HCT116 (cell line): ENCODE data around the gene TUG1. TPM values are rescaled to one million over a fixed set of nuclear protein-coding genes. Genes with fewer than 3 reads are reported as not detected.

ENCODE experiments used
- ATAC-seq: fragments of 200-7000 bp; cut with Tn5 transposase; 2 replicates; pipeline ENCODE4 v1.9.1; 2020; ENCODE audit warnings: mild to moderate bottlenecking, moderate library complexity
- BruUV-seq: library from RNA; stranded (reverse); fragments of 400-500 nt; replicated peaks from 2 replicates; lab custom pipeline; 2021; lab: Mats Ljungman, UMichigan
- CTCF ChIA-PET: fragments of 300-600 bp; sonication (Branson Sonifier 250); formaldehyde crosslinking; loops from one replicate; lab custom pipeline; 2021; ENCODE audit warnings: antibody characterized with exemption; lab: Charles Lee
- POLR2A ChIA-PET: fragments of 300-600, 350-600 bp; sonication (Branson Sonifier 250); formaldehyde crosslinking; loops from one replicate; lab custom pipeline; 2021; ENCODE audit warnings: antibody characterized with exemption; lab: Charles Lee
- RAD21 ChIA-PET, 2 experiments: fragments of 300-600 bp; sonication (Branson Sonifier 250); formaldehyde crosslinking; loops; one replicate each; lab custom pipeline; 2023; ENCODE audit warnings: low total read pairs in 2 of 2; ENCODE audit not compliant: uncharacterized antibody in 2 of 2, unreplicated experiment in 2 of 2, low non-redundant PET in 1 of 2; lab: Charles Lee
- DNase-seq: peaks from one replicate; pipeline ENCODE4 v3.0.0-alpha.2; 2010; ENCODE audit warnings: low read depth, low spot score
- H2AFZ ChIP-seq: fragments of 200-600 bp; shearing (Covaris generic), sonication (generic); 2 replicates; pipeline ENCODE4 v1.6.1; 2017; ENCODE audit warnings: low read depth, mixed run types, mixed read lengths, antibody characterized with exemption, low read length; ENCODE audit not compliant: poor library complexity, severe bottlenecking
- H3K27ac ChIP-seq: 2 replicates; pipeline ENCODE4 v1.5.1; 2012; ENCODE audit warnings: low read depth, low read length
- H3K27me3 ChIP-seq: fragments of 200-600 bp; sonication (generic); 2 replicates; pipeline ENCODE4 v1.6.1; 2016; ENCODE audit warnings: mixed run types, low read length, mixed read lengths; ENCODE audit not compliant: insufficient read depth
- H3K36me3 ChIP-seq, 2 experiments: fragments of 200-500 bp in 1 of 2; fragments of 200-600 bp in 1 of 2; sonication (Bioruptor generic) in 1 of 2; sonication (generic) in 1 of 2; 2 replicates each; pipeline versions ENCODE4 v1.5.1 to v1.6.1; 2014 to 2016; ENCODE audit warnings: low read length in 2 of 2, inconsistent platforms in 1 of 2, mixed read lengths in 1 of 2, mixed run types in 1 of 2; ENCODE audit not compliant: insufficient read depth in 2 of 2, control insufficient read depth in 1 of 2
- H3K4me1 ChIP-seq, 2 experiments: fragments of 200-600 bp in 1 of 2; sonication (generic) in 1 of 2; 2 replicates each; pipeline versions ENCODE4 v1.5.1 to v1.6.1; 2012 to 2017; ENCODE audit warnings: low read length in 2 of 2, inconsistent platforms in 1 of 2, mild to moderate bottlenecking in 1 of 2, mixed read lengths in 1 of 2, mixed run types in 1 of 2, moderate library complexity in 1 of 2; ENCODE audit not compliant: insufficient read depth in 2 of 2, control insufficient read depth in 1 of 2
- H3K4me2 ChIP-seq: fragments of 200-600 bp; sonication (generic); 2 replicates; pipeline ENCODE4 v1.6.1; 2017; ENCODE audit warnings: mixed run types, low read length, mixed read lengths
- H3K4me3 ChIP-seq, 2 experiments: fragments of 200-600 bp in 1 of 2; sonication (generic) in 1 of 2; replicated peaks in 1 of 2; 2 replicates each; pipeline ENCODE4 v1.5.1; 2011 to 2016; ENCODE audit warnings: low read length in 2 of 2, control low read depth in 1 of 2, low read depth in 1 of 2, mild to moderate bottlenecking in 1 of 2, mixed read lengths in 1 of 2, mixed run types in 1 of 2
- H3K79me2 ChIP-seq: fragments of 200-600 bp; sonication (generic); 2 replicates; pipeline ENCODE4 v1.6.1; 2017; ENCODE audit warnings: mild to moderate bottlenecking, mixed run types, low read length, moderate library complexity, mixed read lengths; ENCODE audit not compliant: insufficient read depth
- H3K9ac ChIP-seq: fragments of 200-600 bp; sonication (generic); 2 replicates; pipeline ENCODE4 v1.6.1; 2016; ENCODE audit warnings: low read length, mixed read lengths
- H3K9me2 ChIP-seq: fragments of 200-600 bp; sonication (generic), shearing (Covaris generic); 2 replicates; pipeline ENCODE4 v1.6.1; 2017; ENCODE audit warnings: mixed run types, mild to moderate bottlenecking, moderate library complexity; ENCODE audit not compliant: insufficient read depth
- H3K9me3 ChIP-seq, 2 experiments: fragments of 200-500 bp in 1 of 2; fragments of 200-600 bp in 1 of 2; sonication (Bioruptor generic) in 1 of 2; sonication (generic) in 1 of 2; 2 replicates each; pipeline ENCODE4 v1.6.1; 2014 to 2017; ENCODE audit warnings: low read length in 2 of 2, mixed read lengths in 2 of 2, inconsistent platforms in 1 of 2, low read depth in 1 of 2, mild to moderate bottlenecking in 1 of 2, mixed run types in 1 of 2, moderate library complexity in 1 of 2; ENCODE audit not compliant: control insufficient read depth in 1 of 2, insufficient read depth in 1 of 2
- H4K20me1 ChIP-seq: fragments of 200-600 bp; sonication (generic), shearing (Covaris generic); 2 replicates; pipeline ENCODE4 v1.6.1; 2017; ENCODE audit warnings: mixed run types, mild to moderate bottlenecking, moderate library complexity; ENCODE audit not compliant: insufficient read depth
- ELF1 ChIP-seq: IDR thresholded peaks from 2 replicates; pipeline ENCODE4 v1.6.1; 2012; ENCODE audit warnings: low read depth, borderline replicate concordance
- EZH2phosphoT487 ChIP-seq: fragments of 200-600 bp; IDR thresholded peaks from 2 replicates; pipeline ENCODE4 v1.6.1; 2018; ENCODE audit warnings: antibody characterized with exemption, borderline replicate concordance
- JUND ChIP-seq: IDR thresholded peaks from 2 replicates; pipeline ENCODE4 v1.6.1; 2012
- TCF7L2 ChIP-seq: IDR thresholded peaks from 2 replicates; pipeline ENCODE4 v1.7.0; 2011; ENCODE audit warnings: borderline replicate concordance, inconsistent platforms; ENCODE audit not compliant: insufficient read depth, insufficient read length; ENCODE audit errors: extremely low read depth
- intact Hi-C: fragments of 100-400 bp; cut with micrococcal nuclease; formaldehyde crosslinking; loops from 2 replicates; pipeline ENCODE4 v1.10.0; 2022
- total RNA-seq: library from RNA; stranded (reverse); gene quantifications from one replicate; pipeline ENCODE4 v1.2.1, GENCODE V29; 2021; ENCODE audit not compliant: unreplicated experiment
- TF ChIP-seq, protein P1 (sequence below), 3 experiments: fragments of 200-600 bp in 1 of 3; sonication (generic) in 1 of 3; IDR thresholded peaks in 2 of 3; conservative IDR thresholded peaks in 1 of 3; 2 replicates each; pipeline ENCODE4 v1.5.1; 2012 to 2017; ENCODE audit warnings: low read depth in 2 of 3, low read length in 2 of 3, antibody characterized with exemption in 1 of 3, borderline replicate concordance in 1 of 3, control low read depth in 1 of 3, mild to moderate bottlenecking in 1 of 3, mixed read lengths in 1 of 3, mixed run types in 1 of 3, moderate library complexity in 1 of 3; ENCODE audit not compliant: insufficient read depth in 1 of 3

Gene TUG1
- total RNA-seq, 1 experiment from 2014 or later = 45.0 TPM

DNA sequence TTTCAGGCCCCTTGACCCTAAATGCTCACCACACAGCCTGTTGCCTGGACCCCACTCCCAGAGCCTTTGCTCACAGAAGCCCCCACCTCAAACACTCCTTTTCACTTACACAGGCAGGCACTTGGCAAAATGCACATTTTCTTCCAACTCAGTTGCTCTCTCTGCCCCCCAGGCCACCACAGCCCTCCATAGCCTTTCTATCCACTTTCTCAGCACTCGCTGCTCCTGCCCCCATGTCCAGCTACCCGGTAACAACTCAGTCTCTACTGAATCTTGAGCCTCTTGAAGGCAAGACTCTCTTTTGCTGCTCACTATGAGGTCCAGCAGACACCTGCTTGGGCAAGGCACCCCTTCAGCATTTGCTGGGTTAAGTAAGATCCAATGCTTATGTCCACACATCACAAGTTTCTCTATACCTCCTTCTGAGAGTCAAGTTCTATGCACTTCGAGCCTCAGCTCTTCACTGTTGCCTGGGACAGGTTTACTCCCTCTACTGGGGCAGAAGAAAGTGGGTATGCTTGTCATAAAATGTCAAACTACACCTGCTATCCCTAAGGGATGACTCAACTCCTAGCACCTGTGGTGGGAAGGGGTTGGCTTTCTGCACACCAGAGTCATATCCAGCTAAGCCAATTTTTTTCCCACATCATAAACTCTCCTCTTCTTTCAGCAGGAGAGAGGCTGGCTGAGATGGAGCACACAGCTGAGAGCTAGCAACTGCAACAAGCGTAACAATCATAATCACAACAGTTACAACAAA lies 37.3 kb upstream of the TUG1 start:
- H3K9me3 ChIP-seq = no peaks in the 10 kb centered on the region
- no peaks in the 10 kb centered on the region for H4K20me1 ChIP-seq
- H3K36me3 ChIP-seq = peaks cover 23 to 44% of the 10 kb centered on the region in 2 experiments; a peak in 3 of 4 replicates
- H3K9me2 ChIP-seq = no peaks in the 10 kb centered on the region
- ChIA-PET RAD21 (no interaction called here), POLR2A (no interaction called here), CTCF (interaction anchor here (1.4 to 1.5 kb wide), 2 partner anchors 154 to 168 kb away, joined by 3 read pairs; no protein-coding TSS in a partner anchor)
- H3K4me1 ChIP-seq = no peaks in the 10 kb centered on the region
- BruUV-seq = no TSS peak
- no peak overlapping the region for H2AFZ ChIP-seq
- H3K27ac ChIP-seq = no peak overlapping the region
- DNase-seq (no peak), ATAC-seq (no peak)
- H3K4me2 ChIP-seq = no peak overlapping the region
- no peak overlapping the region for H3K9ac ChIP-seq
- H3K4me3 ChIP-seq = no peak overlapping the region
- intact Hi-C loops = no loop called here
- no peaks in the 10 kb centered on the region for H3K27me3 ChIP-seq
- H3K79me2 ChIP-seq = no peaks in the 10 kb centered on the region
- TF ChIP-seq, protein P1, sequence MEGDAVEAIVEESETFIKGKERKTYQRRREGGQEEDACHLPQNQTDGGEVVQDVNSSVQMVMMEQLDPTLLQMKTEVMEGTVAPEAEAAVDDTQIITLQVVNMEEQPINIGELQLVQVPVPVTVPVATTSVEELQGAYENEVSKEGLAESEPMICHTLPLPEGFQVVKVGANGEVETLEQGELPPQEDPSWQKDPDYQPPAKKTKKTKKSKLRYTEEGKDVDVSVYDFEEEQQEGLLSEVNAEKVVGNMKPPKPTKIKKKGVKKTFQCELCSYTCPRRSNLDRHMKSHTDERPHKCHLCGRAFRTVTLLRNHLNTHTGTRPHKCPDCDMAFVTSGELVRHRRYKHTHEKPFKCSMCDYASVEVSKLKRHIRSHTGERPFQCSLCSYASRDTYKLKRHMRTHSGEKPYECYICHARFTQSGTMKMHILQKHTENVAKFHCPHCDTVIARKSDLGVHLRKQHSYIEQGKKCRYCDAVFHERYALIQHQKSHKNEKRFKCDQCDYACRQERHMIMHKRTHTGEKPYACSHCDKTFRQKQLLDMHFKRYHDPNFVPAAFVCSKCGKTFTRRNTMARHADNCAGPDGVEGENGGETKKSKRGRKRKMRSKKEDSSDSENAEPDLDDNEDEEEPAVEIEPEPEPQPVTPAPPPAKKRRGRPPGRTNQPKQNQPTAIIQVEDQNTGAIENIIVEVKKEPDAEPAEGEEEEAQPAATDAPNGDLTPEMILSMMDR (IDR thresholded peaks at IDR 0.05 in 2 of 3, conservative IDR thresholded peaks at IDR 0.05 in 1 of 3; ENCODE audit: borderline replicate concordance in 1 of 3, insufficient read depth in 1 of 3, low read depth in 2 of 3, low read length in 2 of 3) = no peak
- TF ChIP-seq TCF7L2 (no peak), ELF1 (no peak)

DNA sequence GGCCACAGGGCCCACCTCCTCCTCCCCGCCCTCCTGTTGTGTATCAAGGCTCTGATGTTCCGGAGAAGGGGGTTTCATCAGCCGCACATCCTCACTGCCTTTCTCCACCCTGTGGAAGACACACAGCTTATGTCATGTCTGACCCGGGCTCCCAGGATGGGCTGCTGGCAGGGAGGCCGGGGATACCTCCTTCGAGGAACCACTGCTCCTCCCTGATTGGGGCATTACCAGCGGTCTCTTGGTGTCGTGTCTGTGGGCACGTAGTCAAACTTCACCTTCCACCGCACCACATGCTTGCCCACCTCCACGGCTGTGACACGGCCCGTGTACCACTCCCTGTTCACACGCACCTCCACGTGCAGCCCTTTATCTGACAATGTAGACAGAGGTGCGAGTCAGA lies 36.4 kb upstream of the TUG1 start:
- Histone ChIP-seq H3K4me3 (no peak overlapping the region), H3K9me2 (no peaks in the 10 kb centered on the region), H3K79me2 (no peaks in the 10 kb centered on the region), H3K36me3 (peaks cover 21 to 46% of the 10 kb centered on the region in 2 experiments; a peak in 3 of 4 replicates), H2AFZ (no peak overlapping the region), H3K9me3 (no peaks in the 10 kb centered on the region), H3K4me1 (no peaks in the 10 kb centered on the region), H3K27me3 (no peaks in the 10 kb centered on the region), H4K20me1 (no peaks in the 10 kb centered on the region), H3K4me2 (no peak overlapping the region), H3K9ac (no peak overlapping the region), H3K27ac (no peak overlapping the region)
- ChIA-PET CTCF (no interaction called here), RAD21 (no interaction called here), POLR2A (no interaction called here)
- no TSS peak for BruUV-seq
- DNase-seq (no peak), ATAC-seq (no peak)
- TF ChIP-seq EZH2phosphoT487 (no peak), JUND (no peak)
- intact Hi-C loops = no loop called here
